Measurements from ENCODE around the gene STK32C.
A peak's percentile ranks its signal among the peaks of the same experiment; 100 is the strongest.
"Not testable (repeated sequence)": the region's sequence is repeated elsewhere in the genome, so short reads cannot be mapped to it uniquely, and the experiment has no call there.

The STK32C gene

GRCh38 chr10:132319853-132320653 is 12.3 kb upstream of the STK32C start:
- H3K4me3 ChIP-seq (ENCODE audit: low read depth, low read length), result peak overlapping the region; percentile 5
- TF ChIP-seq, protein P1, sequence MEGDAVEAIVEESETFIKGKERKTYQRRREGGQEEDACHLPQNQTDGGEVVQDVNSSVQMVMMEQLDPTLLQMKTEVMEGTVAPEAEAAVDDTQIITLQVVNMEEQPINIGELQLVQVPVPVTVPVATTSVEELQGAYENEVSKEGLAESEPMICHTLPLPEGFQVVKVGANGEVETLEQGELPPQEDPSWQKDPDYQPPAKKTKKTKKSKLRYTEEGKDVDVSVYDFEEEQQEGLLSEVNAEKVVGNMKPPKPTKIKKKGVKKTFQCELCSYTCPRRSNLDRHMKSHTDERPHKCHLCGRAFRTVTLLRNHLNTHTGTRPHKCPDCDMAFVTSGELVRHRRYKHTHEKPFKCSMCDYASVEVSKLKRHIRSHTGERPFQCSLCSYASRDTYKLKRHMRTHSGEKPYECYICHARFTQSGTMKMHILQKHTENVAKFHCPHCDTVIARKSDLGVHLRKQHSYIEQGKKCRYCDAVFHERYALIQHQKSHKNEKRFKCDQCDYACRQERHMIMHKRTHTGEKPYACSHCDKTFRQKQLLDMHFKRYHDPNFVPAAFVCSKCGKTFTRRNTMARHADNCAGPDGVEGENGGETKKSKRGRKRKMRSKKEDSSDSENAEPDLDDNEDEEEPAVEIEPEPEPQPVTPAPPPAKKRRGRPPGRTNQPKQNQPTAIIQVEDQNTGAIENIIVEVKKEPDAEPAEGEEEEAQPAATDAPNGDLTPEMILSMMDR (conservative IDR thresholded peaks at IDR 0.05; ENCODE audit: low read depth, low read length), result no peak
- DNase-seq (ENCODE audit: low read depth), result peak; percentile 87

- DNase-seq (ENCODE audit: low read depth); H3K4me3 ChIP-seq (ENCODE audit: low read depth, low read length): not testable (repeated sequence)
Observed at GRCh38 chr10:132317477-132317876, 9.7 kb upstream of the STK32C start.

DNA sequence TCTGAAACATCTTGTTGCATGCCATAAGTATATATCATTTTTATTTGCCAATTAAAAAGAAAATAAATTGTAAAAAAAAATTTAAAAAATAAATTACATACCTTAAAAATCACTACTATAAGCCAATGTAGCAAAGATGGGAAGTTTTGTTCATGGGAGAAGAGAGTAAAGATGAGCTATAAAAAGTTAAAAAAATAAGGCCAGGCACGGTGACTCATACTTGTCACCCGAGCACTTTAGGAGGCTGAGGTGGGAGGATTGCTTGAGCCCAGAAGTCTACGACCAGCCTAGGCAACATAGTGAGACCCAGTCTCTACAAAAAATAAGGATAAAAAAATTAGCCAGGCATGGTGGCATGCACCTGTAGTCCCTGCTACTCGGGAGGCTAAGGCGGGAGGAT is 8.4 kb upstream of the STK32C start:
- H3K4me3 ChIP-seq (ENCODE audit: low read depth, low read length), result no peak overlapping the region
- no peak for DNase-seq (ENCODE audit: low read depth)
- TF ChIP-seq, protein P1 (conservative IDR thresholded peaks at IDR 0.05; ENCODE audit: low read depth, low read length), result no peak

DNA sequence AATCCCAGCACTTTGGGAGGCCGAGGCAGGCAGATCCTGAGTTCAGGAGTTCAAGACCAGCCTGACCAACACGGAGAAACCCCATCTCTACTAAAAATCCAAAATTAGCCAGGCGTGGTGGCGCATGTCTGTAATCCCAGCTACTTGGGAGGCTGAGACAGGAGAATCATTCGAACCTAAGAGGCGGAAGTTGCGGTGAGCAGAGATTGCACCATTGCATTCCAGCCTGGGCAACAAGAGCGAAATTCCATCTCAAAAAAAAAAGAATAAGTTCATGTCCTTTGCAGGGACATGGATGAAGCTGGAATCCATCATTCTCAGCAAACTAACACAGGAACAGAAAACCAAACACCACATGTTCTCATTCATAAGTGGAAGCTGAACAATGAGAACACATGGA is 7.1 kb upstream of the STK32C start:
- not testable (repeated sequence) for DNase-seq (ENCODE audit: low read depth); H3K4me3 ChIP-seq (ENCODE audit: low read depth, low read length)

DNA sequence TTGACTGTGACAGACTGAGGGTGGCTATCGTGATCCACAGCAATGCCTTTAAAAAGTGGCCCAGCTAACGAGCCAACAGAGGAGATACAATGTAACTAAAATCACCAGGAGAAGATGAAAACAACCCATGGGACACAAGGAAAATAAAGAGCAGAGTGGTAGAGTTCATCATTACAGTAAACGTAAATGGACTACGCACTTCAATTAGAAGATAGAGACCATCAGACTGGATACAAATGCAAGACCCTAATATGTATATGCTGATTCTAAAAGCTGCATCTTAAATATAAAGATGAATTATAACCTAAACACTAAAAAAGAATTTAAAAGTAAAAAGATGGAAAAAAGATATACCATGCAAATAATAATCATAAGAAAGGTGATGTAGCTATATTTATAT is 6.6 kb upstream of the STK32C start:
- no peak for DNase-seq (ENCODE audit: low read depth)
- TF ChIP-seq, protein P1 (conservative IDR thresholded peaks at IDR 0.05; ENCODE audit: low read depth, low read length), result no peak
- H3K4me3 ChIP-seq (ENCODE audit: low read depth, low read length), result no peak overlapping the region

DNA sequence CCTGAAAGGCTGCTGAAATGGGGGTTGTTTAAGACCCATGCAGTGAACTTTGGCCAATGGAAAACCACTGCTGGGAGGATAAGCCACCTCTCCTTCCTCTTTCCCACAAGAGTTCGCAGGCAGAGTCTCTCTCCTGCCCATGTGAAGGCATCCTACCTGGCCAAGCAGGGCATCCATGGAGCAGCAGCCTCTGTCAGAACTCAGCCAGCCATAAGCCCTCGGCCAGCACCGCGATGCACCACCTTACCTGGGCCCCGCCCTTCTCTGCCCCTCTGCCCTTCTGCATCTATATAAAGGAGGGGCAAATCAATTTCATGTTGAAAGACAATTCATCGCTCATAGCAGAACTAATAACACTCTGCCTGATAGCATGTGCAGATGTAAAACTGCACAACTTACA is 6.1 kb upstream of the STK32C start:
- TF ChIP-seq, protein P1 (conservative IDR thresholded peaks at IDR 0.05; ENCODE audit: low read depth, low read length), result no peak
- H3K4me3 ChIP-seq (ENCODE audit: low read depth, low read length), result no peak overlapping the region
- DNase-seq (ENCODE audit: low read depth), result no peak

DNA sequence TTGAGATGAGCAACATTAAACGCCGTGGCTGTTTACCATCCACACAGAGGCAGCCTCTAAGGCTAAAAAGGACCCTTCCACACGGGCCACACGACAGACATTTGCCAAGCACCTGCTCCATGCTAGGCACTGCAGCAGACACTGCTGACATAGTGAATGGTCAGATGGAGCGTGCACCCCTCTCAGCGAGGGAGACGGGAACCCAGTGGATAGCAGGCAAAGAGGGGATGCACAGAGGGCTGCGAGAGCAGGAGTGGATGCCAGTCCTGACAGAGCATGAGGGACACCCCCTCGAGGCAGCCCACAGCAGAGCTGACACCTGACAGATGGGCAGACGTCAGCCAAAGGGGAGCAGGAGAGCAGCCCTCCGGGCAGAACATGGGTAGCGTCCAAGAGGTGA is 5.6 kb upstream of the STK32C start:
- no peak overlapping the region for H3K4me3 ChIP-seq (ENCODE audit: low read depth, low read length)
- TF ChIP-seq, protein P1 (conservative IDR thresholded peaks at IDR 0.05; ENCODE audit: low read depth, low read length), result no peak
- no peak for DNase-seq (ENCODE audit: low read depth)

DNA sequence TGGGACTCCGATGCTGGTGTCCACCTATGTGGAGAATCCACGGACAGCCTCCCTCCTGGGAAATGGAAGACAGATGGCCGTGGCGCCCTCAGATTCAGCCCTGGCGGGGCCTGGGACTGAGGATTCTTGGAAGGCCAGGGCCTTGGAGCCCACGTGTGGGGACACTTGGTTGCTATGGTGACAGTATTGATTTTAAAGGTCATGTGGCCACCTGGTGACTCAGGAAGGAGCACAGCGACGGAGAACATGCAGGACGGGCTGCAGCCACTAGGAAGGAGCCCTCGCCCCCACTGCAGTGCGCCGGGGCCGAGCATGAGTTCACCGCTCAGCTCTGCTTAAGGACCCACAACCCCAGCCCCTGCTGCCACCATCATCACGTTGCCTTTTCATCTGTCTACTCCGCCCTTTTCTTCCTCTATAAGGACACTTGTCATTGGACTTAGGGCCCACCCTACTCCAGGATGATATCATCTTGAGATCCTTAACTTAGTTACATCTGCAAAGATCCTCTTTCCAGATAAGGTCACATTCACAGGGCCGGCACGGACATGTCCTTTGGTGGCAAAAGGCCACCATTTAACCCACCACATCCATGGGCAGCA is 3.7 kb upstream of the STK32C start:
- H3K4me3 ChIP-seq (ENCODE audit: low read depth, low read length), result no peak overlapping the region
- TF ChIP-seq, protein P1 (conservative IDR thresholded peaks at IDR 0.05; ENCODE audit: low read depth, low read length), result no peak
- DNase-seq (ENCODE audit: low read depth), result no peak

Measured in choroid plexus epithelial cell (primary cell).